Stomach smooth muscle (tissue), 2 donors: Measurements from ENCODE around the gene NYAP1.
"Not testable (repeated sequence)": the region's sequence is repeated elsewhere in the genome, so short reads cannot be mapped to it uniquely, and the experiment has no call there.

Experiments used
- H3K27ac ChIP-seq: one replicate; pipeline ENCODE4 v1.7.0; 2013; ENCODE audit warnings: mild to moderate bottlenecking, low read length, inconsistent platforms
- H3K27me3 ChIP-seq, 2 donors: one replicate each; pipeline ENCODE4 v1.7.0; 2013; ENCODE audit warnings: low read length in 2 of 2; ENCODE audit not compliant: insufficient read depth in 2 of 2, control insufficient read depth in 1 of 2
- H3K36me3 ChIP-seq, 2 donors: one replicate each; pipeline ENCODE4 v1.7.0; 2013; ENCODE audit warnings: low read length in 2 of 2; ENCODE audit not compliant: control insufficient read depth in 2 of 2, insufficient read depth in 2 of 2
- H3K4me1 ChIP-seq: one replicate; pipeline ENCODE4 v1.7.0; 2013; ENCODE audit warnings: low read length; ENCODE audit not compliant: control insufficient read depth, insufficient read depth
- H3K4me3 ChIP-seq, 2 donors: one replicate each; pipeline ENCODE4 v1.7.0; 2013; ENCODE audit warnings: low read length in 2 of 2
- H3K9ac ChIP-seq, 2 donors: one replicate each; pipeline ENCODE4 v1.7.0; 2013; ENCODE audit warnings: low read length in 2 of 2, mild to moderate bottlenecking in 1 of 2
- H3K9me3 ChIP-seq, 2 donors: one replicate each; pipeline ENCODE4 v1.7.0; 2013; ENCODE audit warnings: low read length in 2 of 2; ENCODE audit not compliant: control insufficient read depth in 2 of 2
- donor health status: healthy.
- donor health status: Pancreatic carcinoma.

NYAP1 gene

DNA sequence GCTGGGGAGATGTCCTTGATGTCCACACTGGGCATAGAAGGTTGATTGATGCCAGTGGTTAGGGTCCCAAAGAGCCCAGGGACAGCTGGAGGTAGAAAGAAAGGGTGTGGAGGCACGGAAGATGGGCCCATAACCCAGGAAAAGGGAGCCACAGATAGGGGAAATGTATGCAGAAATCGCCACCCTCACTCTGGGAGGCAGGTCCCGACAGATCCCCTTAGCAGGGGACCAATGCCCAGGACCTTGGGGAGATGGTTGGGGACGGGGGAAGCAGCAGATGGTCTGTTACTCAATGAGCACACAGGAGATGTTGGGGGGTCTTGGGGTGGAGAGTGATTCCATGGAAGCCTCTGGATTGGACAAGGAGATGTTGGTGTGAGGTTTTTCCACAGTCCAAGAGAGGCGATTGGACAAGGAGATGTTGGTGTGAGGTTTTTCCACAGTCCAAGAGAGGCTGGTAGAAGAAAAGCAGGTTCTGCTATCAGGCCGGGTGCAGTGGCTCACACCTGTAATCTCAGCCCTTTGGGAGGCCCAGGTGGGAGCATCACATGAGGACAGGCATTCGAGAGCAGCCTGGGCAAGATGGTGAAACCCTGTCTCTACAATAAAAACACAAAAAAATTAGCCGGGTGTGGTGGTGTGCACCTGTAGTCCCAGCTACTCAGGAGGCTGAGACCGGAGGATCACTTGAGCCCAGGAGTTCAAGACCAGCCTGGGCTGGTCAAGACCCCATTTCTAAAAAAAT lies 40.5 kb upstream of the NYAP1 start:
- Histone ChIP-seq H3K9me3 (no peaks in the 10 kb centered on the region), H3K36me3 (no peaks in the 10 kb centered on the region), H3K9ac (no peak overlapping the region), H3K27me3 (no peaks in the 10 kb centered on the region), H3K4me3 (no peak overlapping the region), H3K27ac (no peak overlapping the region), H3K4me1 (no peaks in the 10 kb centered on the region)

DNA sequence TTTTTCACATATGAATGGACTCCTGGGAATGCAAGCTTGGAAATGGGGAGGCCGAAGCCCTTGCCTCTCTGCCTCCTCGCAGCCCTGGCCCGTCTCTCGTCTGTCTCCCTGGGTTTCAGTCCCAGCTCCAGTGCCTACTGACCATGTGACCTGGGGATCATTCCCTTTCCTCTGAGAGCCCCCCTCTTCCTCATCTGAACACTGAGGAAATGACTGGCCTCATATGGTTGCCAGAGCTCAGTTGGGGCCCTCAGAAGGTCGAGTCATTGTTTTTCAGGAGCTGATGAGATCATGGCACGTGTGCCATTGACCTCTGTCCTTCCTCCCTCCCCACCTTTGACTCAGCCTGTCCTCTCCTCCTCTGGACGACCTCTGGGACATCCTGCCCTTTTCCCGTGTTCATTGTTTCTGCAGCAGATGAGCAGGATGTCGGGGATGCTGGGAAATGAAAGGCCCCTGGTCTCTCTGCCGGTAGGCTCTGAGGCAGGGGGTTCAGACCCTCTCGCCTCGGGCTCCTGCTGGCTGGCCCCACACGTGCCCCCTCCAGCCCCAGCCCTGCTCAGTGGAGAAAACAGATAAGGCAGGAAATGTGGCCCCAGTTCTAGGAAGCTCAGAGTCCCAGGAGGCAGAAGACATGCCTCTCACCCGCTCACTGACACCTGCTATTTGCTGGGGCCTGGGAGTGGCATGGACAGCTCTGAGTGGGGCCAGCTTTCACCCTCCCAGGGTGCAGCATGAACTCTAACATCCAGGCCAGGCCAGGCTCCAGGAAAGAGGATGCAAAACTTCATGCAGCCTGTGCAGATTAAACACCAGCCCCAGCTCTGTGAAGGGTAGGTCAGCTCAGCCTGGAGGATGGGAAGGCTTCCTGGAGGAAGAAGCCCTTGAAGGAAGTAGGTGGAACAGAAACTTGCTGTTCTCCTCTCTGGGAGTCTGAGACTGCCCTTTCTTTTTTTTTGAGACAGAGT lies 39.1 kb upstream of the NYAP1 start:
- Histone ChIP-seq H3K27me3 (no peaks in the 10 kb centered on the region), H3K9ac (no peak overlapping the region), H3K4me3 (no peak overlapping the region), H3K4me1 (no peaks in the 10 kb centered on the region), H3K27ac (no peak overlapping the region), H3K9me3 (no peaks in the 10 kb centered on the region), H3K36me3 (no peaks in the 10 kb centered on the region)

DNA sequence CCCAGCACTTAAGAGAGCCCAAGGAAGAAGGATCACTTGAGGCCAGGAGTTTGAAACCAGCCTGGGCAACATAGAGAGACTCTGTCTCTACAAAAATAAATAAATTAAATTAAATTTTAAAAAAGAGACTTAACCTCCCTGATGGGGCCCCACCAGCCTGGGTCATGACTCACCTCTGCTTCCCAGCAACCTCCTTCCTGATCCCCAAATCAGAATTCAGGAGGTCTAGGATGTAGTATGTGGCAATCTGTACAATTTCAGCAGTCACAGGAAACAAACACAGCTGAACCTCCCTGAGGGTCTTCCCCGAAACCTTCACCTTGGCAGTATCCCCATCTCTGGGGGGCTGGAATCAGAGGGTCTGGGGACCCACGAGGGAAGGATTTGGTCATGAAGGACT lies 37.7 kb upstream of the NYAP1 start:
- Histone ChIP-seq H3K27me3 (no peaks in the 10 kb centered on the region), H3K27ac (no peak overlapping the region), H3K9me3 (no peaks in the 10 kb centered on the region), H3K36me3 (no peaks in the 10 kb centered on the region), H3K4me3 (no peak overlapping the region), H3K9ac (no peak overlapping the region), H3K4me1 (peaks cover 10% of the 10 kb centered on the region)

DNA sequence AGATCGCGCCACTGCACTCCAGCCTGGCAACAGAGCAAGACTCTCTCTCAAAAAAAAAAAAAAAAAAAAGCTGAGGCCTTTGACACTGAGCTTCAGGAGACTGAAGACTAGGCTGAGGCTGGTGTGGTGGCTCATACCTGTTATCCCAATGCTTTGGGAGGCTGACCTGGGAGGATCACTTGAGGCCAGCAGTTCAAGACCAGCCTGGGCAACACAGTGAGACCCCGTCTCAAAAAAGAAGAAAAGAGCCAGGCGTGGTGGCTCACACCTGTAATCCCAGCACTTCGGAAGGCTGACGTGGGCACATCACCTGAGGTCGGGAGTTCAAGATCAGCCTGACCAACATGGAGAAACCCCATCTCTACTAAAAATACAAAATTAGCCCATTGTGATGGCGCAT lies 36.4 kb upstream of the NYAP1 start:
- not testable (repeated sequence) for H3K9me3 ChIP-seq, H3K36me3 ChIP-seq, H3K27me3 ChIP-seq, H3K4me1 ChIP-seq, H3K27ac ChIP-seq, H3K4me3 ChIP-seq, H3K9ac ChIP-seq

DNA sequence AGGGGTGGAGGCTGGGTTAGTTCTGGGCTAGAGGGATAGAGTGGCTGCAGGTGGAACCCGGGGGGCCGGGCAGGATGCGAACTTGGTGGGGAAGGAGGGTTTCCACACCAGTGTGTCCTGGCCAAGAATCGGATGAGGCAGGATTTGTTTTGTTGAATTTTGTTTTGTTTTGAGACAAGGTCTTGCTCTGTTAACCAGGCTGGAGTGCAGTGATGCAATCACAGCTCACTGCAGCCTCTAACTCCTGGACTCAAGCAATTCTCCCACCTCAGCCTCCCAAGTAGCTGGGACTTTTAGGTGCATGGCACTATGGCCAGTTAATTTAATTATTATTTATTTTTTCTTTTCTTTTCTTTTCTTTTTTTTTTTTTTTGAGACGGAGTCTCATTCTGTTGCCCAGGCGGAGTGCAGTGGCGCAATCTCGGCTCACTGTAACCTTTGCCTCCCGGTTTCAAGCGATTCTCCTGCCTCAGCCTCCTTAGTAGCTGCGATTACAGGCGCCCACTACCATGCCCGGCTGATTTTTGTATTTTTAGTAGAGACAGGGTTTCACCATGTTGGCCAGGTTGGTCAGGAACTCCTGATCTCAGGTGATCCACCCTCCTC lies 34.4 kb upstream of the NYAP1 start:
- H3K9me3 ChIP-seq = no peaks in the 10 kb centered on the region
- H3K27me3 ChIP-seq = no peaks in the 10 kb centered on the region
- peak overlapping the region in 1 of 2 donors; percentile 72 for H3K9ac ChIP-seq
- H3K27ac ChIP-seq = no peak overlapping the region
- no peaks in the 10 kb centered on the region for H3K36me3 ChIP-seq
- H3K4me1 ChIP-seq = peaks cover 10% of the 10 kb centered on the region
- H3K4me3 ChIP-seq = no peak overlapping the region

DNA sequence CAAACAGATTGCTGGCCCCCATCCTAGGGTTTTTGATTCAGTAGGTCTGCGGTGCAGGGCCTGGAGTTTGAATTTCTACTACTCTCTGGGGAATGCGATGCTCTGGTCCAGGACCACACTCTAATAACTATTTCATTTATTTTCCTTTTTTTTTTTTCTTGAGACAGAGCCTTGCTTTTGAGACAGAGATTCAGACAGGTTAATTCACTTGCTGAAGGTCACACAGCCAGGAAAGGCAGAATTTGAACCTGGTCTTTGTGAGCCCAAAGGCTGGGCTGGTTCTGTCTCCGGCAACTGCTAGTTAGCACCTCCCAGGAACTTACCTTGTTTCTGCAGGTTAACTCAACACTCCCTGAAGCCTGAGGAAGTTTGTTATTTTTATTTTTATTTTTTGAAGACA lies 31.2 kb upstream of the NYAP1 start:
- Histone ChIP-seq H3K4me3 (no peak overlapping the region), H3K36me3 (no peaks in the 10 kb centered on the region), H3K4me1 (peaks cover 10% of the 10 kb centered on the region), H3K9me3 (no peaks in the 10 kb centered on the region), H3K9ac (no peak overlapping the region), H3K27ac (no peak overlapping the region), H3K27me3 (no peaks in the 10 kb centered on the region)

DNA sequence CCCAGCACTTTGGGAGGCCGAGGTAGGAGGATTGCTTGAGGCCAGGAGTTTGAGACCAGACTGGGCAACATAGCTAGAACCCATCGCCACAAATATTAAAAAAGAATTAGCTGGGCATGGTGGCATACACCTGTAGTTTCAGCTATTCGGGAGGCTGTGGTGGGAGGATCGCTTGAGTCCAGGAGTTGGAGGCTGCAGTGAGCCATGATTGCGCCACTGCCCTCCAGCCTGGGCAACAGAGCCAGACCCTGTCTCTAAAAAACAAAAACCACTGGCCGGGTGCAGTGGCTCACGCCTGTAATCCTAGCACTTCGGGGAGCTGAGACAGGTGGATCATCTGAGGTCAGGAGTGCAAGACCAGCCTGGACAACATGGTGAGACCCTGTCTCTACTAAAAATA lies 29.9 kb upstream of the NYAP1 start:
- H3K4me1 ChIP-seq, H3K9me3 ChIP-seq, H3K27ac ChIP-seq, H3K4me3 ChIP-seq, H3K27me3 ChIP-seq, H3K9ac ChIP-seq, H3K36me3 ChIP-seq: not testable (repeated sequence)

DNA sequence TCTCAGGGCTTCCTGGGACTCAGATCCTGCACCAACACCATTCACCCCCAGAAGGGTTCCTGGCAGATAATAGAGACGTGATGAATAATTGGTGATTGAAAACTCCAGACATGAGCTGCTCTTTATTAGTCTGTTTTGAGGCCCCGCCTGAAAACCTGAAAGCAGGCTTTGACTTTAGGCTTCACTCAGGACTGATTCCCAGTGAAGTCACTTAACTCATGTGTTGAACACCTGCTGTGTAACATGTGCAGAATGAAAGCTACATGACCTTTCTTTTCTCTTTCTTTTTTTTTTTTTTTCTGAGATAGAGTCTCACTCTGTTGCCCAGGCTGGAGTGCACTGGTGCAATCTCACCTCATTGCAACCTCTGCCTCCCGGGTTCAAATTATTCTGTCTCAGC lies 28.5 kb upstream of the NYAP1 start:
- no peak overlapping the region for H3K9ac ChIP-seq
- no peaks in the 10 kb centered on the region for H3K27me3 ChIP-seq
- H3K27ac ChIP-seq = no peak overlapping the region
- no peaks in the 10 kb centered on the region for H3K36me3 ChIP-seq
- peaks cover 6% of the 10 kb centered on the region for H3K4me1 ChIP-seq
- no peaks in the 10 kb centered on the region for H3K9me3 ChIP-seq
- no peak overlapping the region for H3K4me3 ChIP-seq

DNA sequence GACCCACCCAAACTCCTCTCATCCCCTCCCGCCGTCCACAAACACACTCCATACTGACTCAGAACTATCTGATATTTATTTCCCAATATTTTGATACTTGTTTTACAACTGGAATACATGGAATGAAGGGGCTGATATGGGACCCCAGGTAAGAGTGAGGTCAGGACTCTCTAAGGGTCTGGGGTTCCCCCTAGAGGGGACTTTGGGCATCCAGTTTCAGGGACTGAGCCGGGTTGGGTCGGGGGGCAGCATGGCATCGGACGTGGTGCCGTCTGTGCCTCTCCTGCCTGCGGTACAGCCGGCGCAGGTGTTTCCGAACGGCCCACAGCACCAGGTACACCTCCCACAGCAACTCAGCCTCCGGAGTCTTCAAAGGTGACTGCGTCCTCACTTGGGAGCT lies 27.2 kb upstream of the NYAP1 start:
- Histone ChIP-seq H3K27me3 (no peaks in the 10 kb centered on the region), H3K36me3 (no peaks in the 10 kb centered on the region), H3K27ac (no peak overlapping the region), H3K9ac (no peak overlapping the region), H3K4me3 (no peak overlapping the region), H3K9me3 (no peaks in the 10 kb centered on the region), H3K4me1 (no peaks in the 10 kb centered on the region)

DNA sequence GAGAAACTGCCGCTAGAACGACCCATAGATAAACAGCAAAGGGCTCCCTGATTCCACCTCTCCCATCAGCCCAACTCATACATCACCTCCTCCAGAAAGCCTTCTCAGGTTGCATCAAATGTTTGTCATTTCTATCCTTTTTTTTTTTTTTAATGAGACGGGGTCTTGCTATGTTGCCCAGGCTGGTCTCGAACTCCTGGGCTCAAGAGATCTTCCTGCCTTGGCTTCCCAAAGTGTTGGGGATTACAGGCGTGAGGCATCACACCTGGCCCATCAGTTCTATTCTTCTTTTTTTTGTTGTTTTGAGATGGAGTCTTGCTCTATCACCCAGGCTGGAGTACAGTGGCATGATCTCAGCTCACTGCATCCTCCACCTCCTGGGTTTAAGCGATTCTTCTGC lies 26.7 kb upstream of the NYAP1 start:
- no peaks in the 10 kb centered on the region for H3K4me1 ChIP-seq
- no peak overlapping the region for H3K27ac ChIP-seq
- no peak overlapping the region for H3K4me3 ChIP-seq
- H3K36me3 ChIP-seq = no peaks in the 10 kb centered on the region
- no peaks in the 10 kb centered on the region for H3K27me3 ChIP-seq
- no peak overlapping the region for H3K9ac ChIP-seq
- H3K9me3 ChIP-seq = no peaks in the 10 kb centered on the region
